Calu3 (cell line): ENCODE data around the gene BCAS1. TPM values are rescaled to one million over a fixed set of nuclear protein-coding genes. Genes with fewer than 3 reads are reported as not detected.
A peak's percentile ranks its signal among the peaks of the same experiment; 100 is the strongest.

Experiments used
- BruUV-seq: library from RNA; stranded (reverse); fragments of 400-500 nt; replicated peaks from 2 replicates; lab custom pipeline; 2021; lab: Mats Ljungman, UMichigan
- CTCF ChIA-PET: fragments of 300-600 bp; sonication (Branson Sonifier 250); formaldehyde crosslinking; loops from one replicate; lab custom pipeline; 2022; ENCODE audit warnings: antibody characterized with exemption; lab: Charles Lee
- DNase-seq: peaks from one replicate; pipeline ENCODE4 v3.0.0; 2022
- H3K27ac Mint-ChIP-seq: one replicate; pipeline ENCODE4 v1.8.0; 2022; ENCODE audit warnings: mixed read lengths; ENCODE audit not compliant: unreplicated experiment
- H3K27me3 Mint-ChIP-seq: one replicate; pipeline ENCODE4 v1.8.0; 2022; ENCODE audit warnings: mixed read lengths; ENCODE audit not compliant: unreplicated experiment
- H3K36me3 Mint-ChIP-seq: one replicate; pipeline ENCODE4 v1.8.0; 2022; ENCODE audit warnings: mild to moderate bottlenecking, moderate library complexity, mixed read lengths; ENCODE audit not compliant: insufficient read depth, unreplicated experiment
- H3K4me1 Mint-ChIP-seq: one replicate; pipeline ENCODE4 v1.8.0; 2022; ENCODE audit warnings: mild to moderate bottlenecking, low read depth, mixed read lengths; ENCODE audit not compliant: unreplicated experiment
- H3K4me3 Mint-ChIP-seq: one replicate; pipeline ENCODE4 v1.8.0; 2022; ENCODE audit warnings: mild to moderate bottlenecking, low read depth, moderate library complexity, mixed read lengths; ENCODE audit not compliant: unreplicated experiment
- H3K9me3 Mint-ChIP-seq: one replicate; pipeline ENCODE4 v1.8.0; 2022; ENCODE audit warnings: low read depth, mixed read lengths; ENCODE audit not compliant: unreplicated experiment
- CTCF ChIP-seq: fragments of 200-600 bp; IDR thresholded peaks from one replicate; pipeline ENCODE4 v1.8.0; 2022; ENCODE audit warnings: antibody characterized with exemption; ENCODE audit not compliant: unreplicated experiment
- intact Hi-C: fragments of 100-400 bp; cut with micrococcal nuclease; formaldehyde crosslinking; loops from one replicate; pipeline ENCODE4 v1.10.0; 2022; ENCODE audit not compliant: unreplicated experiment
- total RNA-seq: library from RNA; stranded (reverse); gene quantifications from 2 replicates; pipeline ENCODE4 v1.2.3, GENCODE V29; 2022

BCAS1 gene
- total RNA-seq, 1 experiment from 2014 or later, result 11.1 TPM

GRCh38 chr20:54074511-54074910 is 4.1 kb upstream of the BCAS1 start:
- H3K36me3 Mint-ChIP-seq, result peaks cover 13% of the 10 kb centered on the region
- H3K4me3 Mint-ChIP-seq, result no peak overlapping the region
- intact Hi-C loops, result no loop called here
- no peak for DNase-seq
- no peak for TF ChIP-seq CTCF
- no peaks in the 10 kb centered on the region for H3K27me3 Mint-ChIP-seq
- no peak overlapping the region for H3K27ac Mint-ChIP-seq
- H3K4me1 Mint-ChIP-seq, result peaks cover 18% of the 10 kb centered on the region
- no peaks in the 10 kb centered on the region for H3K9me3 Mint-ChIP-seq
- no TSS peak for BruUV-seq
- CTCF ChIA-PET, result interaction anchor here (0.6 kb wide), 1 partner anchor 690 kb away, joined by 3 read pairs; no protein-coding TSS in a partner anchor

- CTCF ChIA-PET, result no interaction called here
- no peak for DNase-seq
- H3K4me3 Mint-ChIP-seq, result no peak overlapping the region
- H3K9me3 Mint-ChIP-seq, result no peaks in the 10 kb centered on the region
- H3K36me3 Mint-ChIP-seq, result peaks cover 15% of the 10 kb centered on the region
- no peak overlapping the region for H3K27ac Mint-ChIP-seq
- BruUV-seq, result no TSS peak
- no peaks in the 10 kb centered on the region for H3K27me3 Mint-ChIP-seq
- intact Hi-C loops, result no loop called here
- TF ChIP-seq CTCF, result no peak
- peaks cover 30% of the 10 kb centered on the region for H3K4me1 Mint-ChIP-seq
Measured at GRCh38 chr20:54073288-54073687, 2.9 kb upstream of the BCAS1 start.

GRCh38 chr20:54069501-54069971 is 858 bp downstream of the BCAS1 start:
- CTCF ChIA-PET, result interaction anchor here (0.5 kb wide), 1 partner anchor 249 kb away, joined by 3 read pairs; no protein-coding TSS in a partner anchor
- TF ChIP-seq CTCF, result no peak
- intact Hi-C loops, result loop anchor here (5.0 to 10.0 kb wide), 4 partner anchors 195 to 655 kb away; no protein-coding TSS in a partner anchor
- DNase-seq, result peak; percentile 38
- peaks cover 49% of the 10 kb centered on the region for H3K4me1 Mint-ChIP-seq
- H3K9me3 Mint-ChIP-seq, result no peaks in the 10 kb centered on the region
- no peaks in the 10 kb centered on the region for H3K27me3 Mint-ChIP-seq
- peaks cover 24% of the 10 kb centered on the region for H3K36me3 Mint-ChIP-seq
- no TSS peak for BruUV-seq
- peak overlapping the region; percentile 83 for H3K27ac Mint-ChIP-seq
- H3K4me3 Mint-ChIP-seq, result peak overlapping the region; percentile 66

- intact Hi-C loops, result loop anchor here (5.0 to 10.0 kb wide), 4 partner anchors 194 to 654 kb away; no protein-coding TSS in a partner anchor
- Mint-ChIP-seq H3K27ac (peak overlapping the region; percentile 80), H3K4me1 (peaks cover 49% of the 10 kb centered on the region), H3K9me3 (no peaks in the 10 kb centered on the region), H3K27me3 (no peaks in the 10 kb centered on the region), H3K36me3 (peaks cover 24% of the 10 kb centered on the region), H3K4me3 (peak overlapping the region; percentile 66)
- BruUV-seq, result no TSS peak
- CTCF ChIA-PET, result no interaction called here
- no peak for TF ChIP-seq CTCF
- no peak for DNase-seq
Measured at GRCh38 chr20:54068966-54069365, 1.4 kb downstream of the BCAS1 start.
